ENCODE data around the gene PDE2A.

DNA sequence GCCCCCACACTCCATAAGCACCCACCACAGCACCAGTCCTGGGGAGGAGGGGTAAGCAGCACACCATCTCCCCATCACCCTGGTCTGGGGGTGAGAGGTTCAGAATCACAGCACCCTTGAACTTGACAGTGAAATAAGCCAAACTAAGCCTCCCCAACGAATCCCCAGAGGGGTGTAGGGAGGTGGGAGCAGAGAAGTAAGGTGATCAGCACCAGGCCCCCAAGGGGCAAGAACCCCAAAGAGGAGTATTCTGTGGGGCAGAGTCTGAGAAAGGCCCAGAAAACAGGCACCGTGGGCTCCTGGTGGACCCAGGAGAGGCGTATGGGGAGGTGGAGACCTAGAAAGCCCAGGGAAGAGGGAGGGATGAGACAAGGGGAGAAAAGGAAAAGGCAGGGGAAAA, 47.1 kb upstream of the PDE2A start:
- TF ChIP-seq, protein P1, sequence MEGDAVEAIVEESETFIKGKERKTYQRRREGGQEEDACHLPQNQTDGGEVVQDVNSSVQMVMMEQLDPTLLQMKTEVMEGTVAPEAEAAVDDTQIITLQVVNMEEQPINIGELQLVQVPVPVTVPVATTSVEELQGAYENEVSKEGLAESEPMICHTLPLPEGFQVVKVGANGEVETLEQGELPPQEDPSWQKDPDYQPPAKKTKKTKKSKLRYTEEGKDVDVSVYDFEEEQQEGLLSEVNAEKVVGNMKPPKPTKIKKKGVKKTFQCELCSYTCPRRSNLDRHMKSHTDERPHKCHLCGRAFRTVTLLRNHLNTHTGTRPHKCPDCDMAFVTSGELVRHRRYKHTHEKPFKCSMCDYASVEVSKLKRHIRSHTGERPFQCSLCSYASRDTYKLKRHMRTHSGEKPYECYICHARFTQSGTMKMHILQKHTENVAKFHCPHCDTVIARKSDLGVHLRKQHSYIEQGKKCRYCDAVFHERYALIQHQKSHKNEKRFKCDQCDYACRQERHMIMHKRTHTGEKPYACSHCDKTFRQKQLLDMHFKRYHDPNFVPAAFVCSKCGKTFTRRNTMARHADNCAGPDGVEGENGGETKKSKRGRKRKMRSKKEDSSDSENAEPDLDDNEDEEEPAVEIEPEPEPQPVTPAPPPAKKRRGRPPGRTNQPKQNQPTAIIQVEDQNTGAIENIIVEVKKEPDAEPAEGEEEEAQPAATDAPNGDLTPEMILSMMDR (IDR thresholded peaks at IDR 0.05), result no peak
- TF ChIP-seq, protein P2, sequence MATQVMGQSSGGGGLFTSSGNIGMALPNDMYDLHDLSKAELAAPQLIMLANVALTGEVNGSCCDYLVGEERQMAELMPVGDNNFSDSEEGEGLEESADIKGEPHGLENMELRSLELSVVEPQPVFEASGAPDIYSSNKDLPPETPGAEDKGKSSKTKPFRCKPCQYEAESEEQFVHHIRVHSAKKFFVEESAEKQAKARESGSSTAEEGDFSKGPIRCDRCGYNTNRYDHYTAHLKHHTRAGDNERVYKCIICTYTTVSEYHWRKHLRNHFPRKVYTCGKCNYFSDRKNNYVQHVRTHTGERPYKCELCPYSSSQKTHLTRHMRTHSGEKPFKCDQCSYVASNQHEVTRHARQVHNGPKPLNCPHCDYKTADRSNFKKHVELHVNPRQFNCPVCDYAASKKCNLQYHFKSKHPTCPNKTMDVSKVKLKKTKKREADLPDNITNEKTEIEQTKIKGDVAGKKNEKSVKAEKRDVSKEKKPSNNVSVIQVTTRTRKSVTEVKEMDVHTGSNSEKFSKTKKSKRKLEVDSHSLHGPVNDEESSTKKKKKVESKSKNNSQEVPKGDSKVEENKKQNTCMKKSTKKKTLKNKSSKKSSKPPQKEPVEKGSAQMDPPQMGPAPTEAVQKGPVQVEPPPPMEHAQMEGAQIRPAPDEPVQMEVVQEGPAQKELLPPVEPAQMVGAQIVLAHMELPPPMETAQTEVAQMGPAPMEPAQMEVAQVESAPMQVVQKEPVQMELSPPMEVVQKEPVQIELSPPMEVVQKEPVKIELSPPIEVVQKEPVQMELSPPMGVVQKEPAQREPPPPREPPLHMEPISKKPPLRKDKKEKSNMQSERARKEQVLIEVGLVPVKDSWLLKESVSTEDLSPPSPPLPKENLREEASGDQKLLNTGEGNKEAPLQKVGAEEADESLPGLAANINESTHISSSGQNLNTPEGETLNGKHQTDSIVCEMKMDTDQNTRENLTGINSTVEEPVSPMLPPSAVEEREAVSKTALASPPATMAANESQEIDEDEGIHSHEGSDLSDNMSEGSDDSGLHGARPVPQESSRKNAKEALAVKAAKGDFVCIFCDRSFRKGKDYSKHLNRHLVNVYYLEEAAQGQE (IDR thresholded peaks at IDR 0.05; ENCODE audit: insufficient read depth in 1 of 2, low read depth in 2 of 2, low read length in 1 of 2), result no peak
- no peak for TF ChIP-seq POLR2AphosphoS5 (IDR thresholded peaks at IDR 0.05; ENCODE audit: low read depth, low read length)

Measured in Panc1 (cell line).